Cardiac ventricle fibroblast (primary cell): ENCODE results near the gene KRTAP13-4. TPM values are rescaled to one million over a fixed set of nuclear protein-coding genes. Genes with fewer than 3 reads are reported as not detected.

Experiments
- total RNA-seq: library from RNA; depleted of rRNA; stranded (reverse); fragments of >200 nt; gene quantifications from 2 replicates; pipeline ENCODE4 v1.2.3, GENCODE V29; 2015

The KRTAP13-4 gene
- total RNA-seq: not detected in 2 replicates

GRCh38 chr21:30430170-30430655, at the start of gene KRTAP13-4:
KRTAP13-4 (plus strand) TSS chr21:30430220; CDS start chr21:30430276, 56 bp downstream.

DNA sequence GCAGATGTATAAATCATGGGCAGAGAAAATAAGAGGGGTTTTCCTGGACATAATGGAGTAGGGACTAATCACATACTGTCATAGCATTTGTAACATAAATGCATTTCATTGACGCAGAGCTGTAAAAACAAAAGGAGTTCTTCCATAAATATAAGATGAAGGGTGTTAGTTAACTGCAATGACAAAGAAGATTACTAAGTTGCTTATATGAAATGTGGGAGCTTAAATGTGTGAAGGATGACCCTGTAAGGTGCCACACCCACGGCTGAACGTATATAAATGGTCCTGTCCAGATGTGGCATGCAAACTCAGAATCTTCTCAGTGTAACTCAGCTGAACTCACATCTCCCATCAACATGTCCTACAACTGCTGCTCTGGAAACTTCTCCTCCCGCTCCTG, 34.3 kb upstream of the KRTAP13-4 start, which contains the start of gene KRTAP13-1:
Gene KRTAP13-1 (plus strand): TSS at position 301 of the 400 bp plus-strand sequence. CDS start 56 bp downstream, at position 357.

DNA sequence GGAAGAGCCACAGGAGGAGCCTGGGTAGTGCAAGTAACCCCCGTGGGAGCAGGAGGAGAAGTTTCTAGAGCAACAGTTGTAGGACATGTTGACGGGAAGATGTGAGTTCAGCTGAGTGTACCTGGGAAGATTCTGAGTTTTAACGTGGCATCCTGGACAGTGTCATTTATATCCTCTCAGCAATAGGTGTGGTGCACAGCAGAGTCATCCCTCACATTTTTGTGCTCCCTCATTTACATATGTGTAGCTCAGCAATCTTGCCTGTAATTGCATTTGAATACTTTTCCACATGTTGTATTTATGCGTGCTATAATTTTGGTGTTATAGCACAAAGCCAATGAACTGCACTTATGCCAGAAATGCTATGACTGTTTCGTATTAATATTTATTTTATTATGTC, 4.2 kb upstream of the KRTAP13-4 start, which contains the start of gene KRTAP13-3:
Gene KRTAP13-3 (minus strand): TSS at position 101 of the 400 bp plus-strand sequence. CDS start 14 bp downstream, at position 87.

GRCh38 chr21:30439975-30440374, 10.0 kb downstream of the KRTAP13-4 start, which contains the start of gene KRTAP15-1:
KRTAP15-1 (plus strand) TSS chr21:30440275; CDS start chr21:30440328, 53 bp downstream.

GRCh38 chr21:30480145-30480544, 50.1 kb downstream of the KRTAP13-4 start, which contains the start of gene KRTAP19-1:
KRTAP19-1 (minus strand) TSS chr21:30480367; CDS start chr21:30480317, 50 bp downstream.

Other genes with a start within 250 kb of the KRTAP13-4 start
- gene CLDN8, start 214.1 kb upstream of the KRTAP13-4 start, total RNA-seq: not detected in 2 replicates
- not detected in 2 replicates for gene KRTAP24-1, start 147.3 kb upstream of the KRTAP13-4 start, total RNA-seq
- not detected in 2 replicates for gene KRTAP25-1, start 140.7 kb upstream of the KRTAP13-4 start, total RNA-seq
- not detected in 2 replicates for gene KRTAP26-1, start 109.9 kb upstream of the KRTAP13-4 start, total RNA-seq
- gene KRTAP27-1, start 92.5 kb upstream of the KRTAP13-4 start, total RNA-seq: not detected in 2 replicates
- gene KRTAP23-1, start 81.6 kb upstream of the KRTAP13-4 start, total RNA-seq: not detected in 2 replicates
- not detected in 2 replicates for gene KRTAP13-2, start 57.9 kb upstream of the KRTAP13-4 start, total RNA-seq
- not detected in 2 replicates for gene KRTAP13-1, start 34.2 kb upstream of the KRTAP13-4 start, total RNA-seq
- gene KRTAP13-3, start 4.3 kb upstream of the KRTAP13-4 start, total RNA-seq: not detected in 2 replicates
- gene KRTAP15-1, start 10.1 kb downstream of the KRTAP13-4 start, total RNA-seq: not detected in 2 replicates
- gene KRTAP19-1, start 50.1 kb downstream of the KRTAP13-4 start, total RNA-seq: not detected in 2 replicates
- gene KRTAP19-2, start 57.2 kb downstream of the KRTAP13-4 start, total RNA-seq: not detected in 2 replicates
- not detected in 2 replicates for gene KRTAP19-3, start 61.8 kb downstream of the KRTAP13-4 start, total RNA-seq
- not detected in 2 replicates for gene KRTAP19-4, start 66.9 kb downstream of the KRTAP13-4 start, total RNA-seq
- not detected in 2 replicates for gene KRTAP19-5, start 71.9 kb downstream of the KRTAP13-4 start, total RNA-seq
- gene KRTAP19-6, start 111.6 kb downstream of the KRTAP13-4 start, total RNA-seq: not detected in 2 replicates
- gene KRTAP19-7, start 131.1 kb downstream of the KRTAP13-4 start, total RNA-seq: not detected in 2 replicates
- gene KRTAP22-2, start 160.2 kb downstream of the KRTAP13-4 start, total RNA-seq: not detected in 2 replicates
- gene KRTAP6-3, start 162.2 kb downstream of the KRTAP13-4 start, total RNA-seq: not detected in 2 replicates
- not detected in 2 replicates for gene KRTAP6-2, start 168.7 kb downstream of the KRTAP13-4 start, total RNA-seq
- not detected in 2 replicates for gene KRTAP22-1, start 170.9 kb downstream of the KRTAP13-4 start, total RNA-seq
- not detected in 2 replicates for gene KRTAP6-1, start 183.7 kb downstream of the KRTAP13-4 start, total RNA-seq
- not detected in 2 replicates for gene KRTAP20-1, start 186.2 kb downstream of the KRTAP13-4 start, total RNA-seq
- not detected in 2 replicates for gene KRTAP20-4, start 190.4 kb downstream of the KRTAP13-4 start, total RNA-seq
- gene KRTAP20-2, start 205.0 kb downstream of the KRTAP13-4 start, total RNA-seq: not detected in 2 replicates
- not detected in 2 replicates for gene KRTAP20-3, start 212.6 kb downstream of the KRTAP13-4 start, total RNA-seq